DOHH2 (cell line): ENCODE results near the gene AFAP1.

Source experiments
- H3F3A ChIP-seq: fragments of 200-600 bp; sonication (generic), shearing (Covaris generic); 2 replicates; pipeline ENCODE4 v1.6.0; 2016; ENCODE audit warnings: antibody characterized with exemption, mild to moderate bottlenecking; ENCODE audit not compliant: control insufficient read depth, insufficient read depth
- H3K27ac ChIP-seq: fragments of 200-600 bp; sonication (generic); 2 replicates; pipeline ENCODE4 v1.5.1; 2014; ENCODE audit warnings: low read depth, mild to moderate bottlenecking, low read length, moderate library complexity
- H3K27me3 ChIP-seq: fragments of 200-600 bp; sonication (generic); 2 replicates; pipeline ENCODE4 v1.6.1; 2014; ENCODE audit warnings: mild to moderate bottlenecking, low read length, mixed read lengths; ENCODE audit not compliant: control insufficient read depth
- H3K36me3 ChIP-seq: fragments of 200-600 bp; sonication (generic); 2 replicates; pipeline ENCODE4 v1.6.1; 2014; ENCODE audit warnings: mild to moderate bottlenecking, low read length, moderate library complexity, mixed read lengths; ENCODE audit not compliant: control insufficient read depth
- H3K4me1 ChIP-seq: fragments of 200-600 bp; sonication (generic); 2 replicates; pipeline ENCODE4 v1.6.1; 2014; ENCODE audit warnings: mild to moderate bottlenecking, low read length, mixed read lengths; ENCODE audit not compliant: control insufficient read depth
- H3K4me2 ChIP-seq: fragments of 200-600 bp; sonication (generic); 2 replicates; pipeline ENCODE4 v1.6.0; 2014; ENCODE audit warnings: mild to moderate bottlenecking, low read length, moderate library complexity
- H3K4me3 ChIP-seq: fragments of 200-600 bp; sonication (generic); 2 replicates; pipeline ENCODE4 v1.5.1; 2014; ENCODE audit warnings: mild to moderate bottlenecking, low read length, mixed read lengths
- H3K79me2 ChIP-seq: fragments of 200-600 bp; sonication (generic); 2 replicates; pipeline ENCODE4 v1.6.1; 2014; ENCODE audit warnings: mild to moderate bottlenecking, low read length, mixed read lengths; ENCODE audit not compliant: control insufficient read depth
- H3K9me2 ChIP-seq: fragments of 200-600 bp; sonication (generic); replicated peaks from 2 replicates; pipeline ENCODE4 v1.6.1; 2014; ENCODE audit warnings: mild to moderate bottlenecking, low read length, mixed read lengths; ENCODE audit not compliant: control insufficient read depth
- H3K9me3 ChIP-seq: fragments of 200-600 bp; sonication (generic); 2 replicates; pipeline ENCODE4 v1.6.1; 2014; ENCODE audit warnings: antibody characterized with exemption, low read length, mixed read lengths; ENCODE audit not compliant: control insufficient read depth, insufficient read depth
- H4K20me1 ChIP-seq: fragments of 200-600 bp; sonication (generic); 2 replicates; pipeline ENCODE4 v1.6.0; 2014; ENCODE audit warnings: low read depth, mild to moderate bottlenecking, antibody characterized with exemption, low read length, moderate library complexity; ENCODE audit not compliant: control insufficient read depth, insufficient read depth
- CTCF ChIP-seq: fragments of 200-600 bp; sonication (generic); IDR thresholded peaks from one replicate; pipeline ENCODE4 v1.5.1; 2014; ENCODE audit warnings: antibody characterized with exemption, mild to moderate bottlenecking, low read depth, low read length; ENCODE audit not compliant: poor library complexity, severe bottlenecking
- EZH2phosphoT487 ChIP-seq: fragments of 200-600 bp; sonication (generic); IDR thresholded peaks from 2 replicates; pipeline ENCODE4 v1.6.1; 2017; ENCODE audit warnings: borderline replicate concordance, mild to moderate bottlenecking, antibody characterized with exemption, low read length, moderate library complexity, mixed read lengths

AFAP1 gene

DNA sequence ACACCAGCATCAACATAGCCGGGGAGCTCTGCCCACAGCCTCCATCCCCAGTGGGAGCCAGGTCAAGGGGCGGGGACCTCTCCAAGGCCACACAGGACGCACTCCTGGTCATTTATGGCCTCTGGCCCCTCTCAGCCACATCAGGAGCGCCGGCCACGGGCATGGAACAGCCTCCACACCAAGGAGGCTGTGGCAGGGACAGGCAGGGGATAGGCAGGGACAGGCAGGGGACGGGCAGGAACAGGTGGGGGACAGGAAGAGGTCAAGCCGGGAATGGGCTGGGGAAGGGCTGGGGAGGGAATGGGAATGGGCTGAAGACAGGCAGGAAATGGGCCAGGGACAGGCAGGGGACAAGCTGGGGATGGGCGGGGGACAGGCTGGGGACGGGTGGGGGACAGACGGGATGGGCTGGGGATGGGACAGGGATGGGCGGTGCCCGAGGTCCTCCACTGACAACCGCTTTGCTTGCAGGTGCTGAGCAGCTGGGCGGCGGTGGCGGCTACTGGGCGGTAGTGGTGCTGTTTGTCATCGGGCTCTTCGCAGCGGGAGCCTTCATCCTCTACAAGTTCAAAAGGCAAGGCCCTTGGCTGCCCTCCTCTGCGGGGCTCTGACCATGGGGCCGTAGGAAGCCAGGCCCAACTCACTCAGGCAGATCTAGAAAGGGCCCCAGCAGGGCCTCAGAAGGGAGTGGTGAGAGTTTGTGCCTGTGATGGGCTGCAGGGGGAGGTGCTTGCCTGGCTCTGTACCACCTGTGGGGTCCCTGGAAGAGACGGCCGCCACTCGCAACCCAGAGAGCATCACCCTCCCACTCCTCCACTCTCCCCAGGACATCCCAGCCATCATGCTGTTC, 205.6 kb downstream of the AFAP1 start:
- Histone ChIP-seq H3K9me3 (no peaks in the 10 kb centered on the region), H3K79me2 (no peaks in the 10 kb centered on the region), H3K27me3 (no peaks in the 10 kb centered on the region), H3K36me3 (no peaks in the 10 kb centered on the region), H4K20me1 (no peaks in the 10 kb centered on the region), H3K4me1 (no peaks in the 10 kb centered on the region), H3F3A (no peaks in the 10 kb centered on the region), H3K27ac (no peak overlapping the region), H3K9me2 (no peaks in the 10 kb centered on the region), H3K4me3 (no peak overlapping the region), H3K4me2 (no peak overlapping the region)
- no peak for TF ChIP-seq EZH2phosphoT487
- no peak for TF ChIP-seq CTCF

DNA sequence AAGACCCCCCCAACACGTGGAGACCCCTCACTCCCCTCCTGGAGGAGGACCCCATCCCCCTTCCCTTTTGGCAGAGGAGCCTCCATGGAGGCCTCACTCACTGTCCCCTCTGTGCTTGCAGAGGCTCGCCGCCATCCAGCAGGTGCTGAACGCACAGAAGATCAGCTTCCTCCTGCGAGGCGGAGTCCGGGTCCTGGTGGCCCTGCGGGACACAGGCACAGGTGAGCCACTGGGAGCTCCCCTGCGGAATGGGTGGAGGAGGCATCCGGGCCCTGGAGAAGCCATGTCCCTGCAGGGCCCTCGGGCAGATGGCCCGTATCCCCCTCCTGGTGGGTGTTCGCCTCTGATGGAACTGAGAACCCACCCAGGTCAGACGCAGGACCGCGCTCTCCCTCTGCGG, 206.5 kb downstream of the AFAP1 start:
- H3K4me1 ChIP-seq: no peaks in the 10 kb centered on the region
- H4K20me1 ChIP-seq: no peaks in the 10 kb centered on the region
- no peaks in the 10 kb centered on the region for H3K9me3 ChIP-seq
- no peak for TF ChIP-seq CTCF
- TF ChIP-seq EZH2phosphoT487: no peak
- no peaks in the 10 kb centered on the region for H3K27me3 ChIP-seq
- no peak overlapping the region for H3K4me2 ChIP-seq
- no peaks in the 10 kb centered on the region for H3K36me3 ChIP-seq
- H3F3A ChIP-seq: no peaks in the 10 kb centered on the region
- H3K4me3 ChIP-seq: no peak overlapping the region
- H3K27ac ChIP-seq: no peak overlapping the region
- no peaks in the 10 kb centered on the region for H3K9me2 ChIP-seq
- H3K79me2 ChIP-seq: no peaks in the 10 kb centered on the region

DNA sequence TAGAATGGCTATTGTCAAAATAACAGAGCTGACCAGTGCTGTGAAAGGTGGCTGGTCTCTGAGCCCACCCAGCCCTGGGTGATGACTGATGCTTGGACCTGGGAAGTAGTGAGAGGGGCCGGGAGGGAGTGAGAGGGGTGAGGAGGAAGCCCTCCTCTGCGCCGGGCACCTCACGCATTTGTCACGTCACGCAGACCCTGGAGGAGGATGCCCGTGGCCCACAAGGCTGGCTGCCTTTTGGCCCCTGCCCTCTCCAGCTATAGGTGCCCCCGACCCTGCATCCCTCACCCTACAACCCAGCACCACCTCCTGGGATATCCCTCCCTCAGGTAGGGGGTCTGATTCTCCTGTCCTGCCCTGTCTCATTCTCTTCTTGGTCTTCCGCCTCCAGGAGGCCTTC, 207.4 kb downstream of the AFAP1 start:
- TF ChIP-seq EZH2phosphoT487: no peak
- TF ChIP-seq CTCF: no peak
- no peaks in the 10 kb centered on the region for H3K9me2 ChIP-seq
- H3K27me3 ChIP-seq: no peaks in the 10 kb centered on the region
- H3K36me3 ChIP-seq: no peaks in the 10 kb centered on the region
- H3F3A ChIP-seq: no peaks in the 10 kb centered on the region
- H3K4me2 ChIP-seq: no peak overlapping the region
- no peak overlapping the region for H3K4me3 ChIP-seq
- H3K27ac ChIP-seq: no peak overlapping the region
- H4K20me1 ChIP-seq: no peaks in the 10 kb centered on the region
- H3K9me3 ChIP-seq: no peaks in the 10 kb centered on the region
- H3K4me1 ChIP-seq: no peaks in the 10 kb centered on the region
- H3K79me2 ChIP-seq: no peaks in the 10 kb centered on the region
